ENCODE data around the gene GHR. TPM values are rescaled to one million over a fixed set of nuclear protein-coding genes. Genes with fewer than 3 reads are reported as not detected.
"Not testable (repeated sequence)": the region's sequence is repeated elsewhere in the genome, so short reads cannot be mapped to it uniquely, and the experiment has no call there.

The GHR gene
- total RNA-seq, 2 experiments from 2014 or later = not detected

DNA sequence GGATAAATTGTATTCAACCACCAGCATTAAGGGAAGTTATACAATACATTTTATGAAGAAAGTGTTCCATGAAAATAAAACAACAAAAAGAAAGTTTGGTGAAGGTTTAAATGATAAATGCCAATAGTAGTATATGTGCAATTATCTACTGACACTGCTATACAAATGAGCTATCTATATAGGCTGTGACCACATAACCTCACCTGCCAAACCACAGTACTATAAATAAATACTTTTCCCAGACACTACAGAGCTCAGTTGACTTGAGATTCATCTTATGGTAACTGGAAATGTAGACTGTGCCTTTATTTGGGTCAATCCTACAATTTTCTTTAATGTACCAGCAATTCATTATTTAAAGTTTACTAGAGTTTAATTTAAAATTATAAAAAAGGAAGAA is 252.4 kb downstream of the GHR start:
- intact Hi-C loops (cut with micrococcal nuclease) = no loop called here
- peaks cover 1% of the 10 kb centered on the region for H3K27me3 Mint-ChIP-seq
- H3K9me3 Mint-ChIP-seq = no peaks in the 10 kb centered on the region
- ChIA-PET POLR2A (no interaction called here), CTCF (interaction anchor here (0.9 to 1.4 kb wide), 2 partner anchors 92 to 157 kb away, joined by 3 read pairs; no protein-coding TSS in a partner anchor)
- H3K36me3 Mint-ChIP-seq (ENCODE audit: low read depth) = no peaks in the 10 kb centered on the region
- DNase-seq (no peak), ATAC-seq (no peak)
- TF ChIP-seq, protein P1, sequence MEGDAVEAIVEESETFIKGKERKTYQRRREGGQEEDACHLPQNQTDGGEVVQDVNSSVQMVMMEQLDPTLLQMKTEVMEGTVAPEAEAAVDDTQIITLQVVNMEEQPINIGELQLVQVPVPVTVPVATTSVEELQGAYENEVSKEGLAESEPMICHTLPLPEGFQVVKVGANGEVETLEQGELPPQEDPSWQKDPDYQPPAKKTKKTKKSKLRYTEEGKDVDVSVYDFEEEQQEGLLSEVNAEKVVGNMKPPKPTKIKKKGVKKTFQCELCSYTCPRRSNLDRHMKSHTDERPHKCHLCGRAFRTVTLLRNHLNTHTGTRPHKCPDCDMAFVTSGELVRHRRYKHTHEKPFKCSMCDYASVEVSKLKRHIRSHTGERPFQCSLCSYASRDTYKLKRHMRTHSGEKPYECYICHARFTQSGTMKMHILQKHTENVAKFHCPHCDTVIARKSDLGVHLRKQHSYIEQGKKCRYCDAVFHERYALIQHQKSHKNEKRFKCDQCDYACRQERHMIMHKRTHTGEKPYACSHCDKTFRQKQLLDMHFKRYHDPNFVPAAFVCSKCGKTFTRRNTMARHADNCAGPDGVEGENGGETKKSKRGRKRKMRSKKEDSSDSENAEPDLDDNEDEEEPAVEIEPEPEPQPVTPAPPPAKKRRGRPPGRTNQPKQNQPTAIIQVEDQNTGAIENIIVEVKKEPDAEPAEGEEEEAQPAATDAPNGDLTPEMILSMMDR (IDR thresholded peaks at IDR 0.05) = no peak
- no peaks in the 10 kb centered on the region for H3K4me1 Mint-ChIP-seq (ENCODE audit: low read depth)
- H3K27ac Mint-ChIP-seq = no peak overlapping the region
- no peak overlapping the region for H3K4me3 Mint-ChIP-seq

DNA sequence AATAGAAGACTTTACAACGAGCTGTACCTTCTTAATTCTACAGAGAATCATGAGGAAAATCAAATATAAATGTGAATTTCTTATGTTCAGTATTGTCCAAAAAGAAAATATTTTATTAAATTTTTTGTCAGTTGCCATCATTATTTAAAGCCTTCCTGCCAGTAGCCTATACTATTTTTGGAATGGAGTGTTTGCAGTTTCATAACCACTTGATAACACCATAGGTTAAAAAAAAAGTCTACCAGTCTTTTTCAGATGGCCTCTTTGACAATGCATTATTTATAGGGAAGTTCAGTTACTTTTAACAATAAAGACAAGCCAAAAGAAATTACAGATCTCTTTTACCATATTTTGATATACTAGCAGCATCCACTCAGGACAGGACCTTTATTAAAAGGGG is 253.1 kb downstream of the GHR start:
- ChIA-PET CTCF (interaction anchor here (1.4 kb wide), 1 partner anchor 91 kb away, joined by 3 read pairs; no protein-coding TSS in a partner anchor), POLR2A (no interaction called here)
- DNase-seq (no peak), ATAC-seq (no peak)
- no peaks in the 10 kb centered on the region for H3K4me1 Mint-ChIP-seq (ENCODE audit: low read depth)
- no peaks in the 10 kb centered on the region for H3K9me3 Mint-ChIP-seq
- TF ChIP-seq, protein P1 (IDR thresholded peaks at IDR 0.05) = no peak
- intact Hi-C loops (cut with micrococcal nuclease) = no loop called here
- no peaks in the 10 kb centered on the region for H3K27me3 Mint-ChIP-seq
- H3K27ac Mint-ChIP-seq = no peak overlapping the region
- no peaks in the 10 kb centered on the region for H3K36me3 Mint-ChIP-seq (ENCODE audit: low read depth)
- H3K4me3 Mint-ChIP-seq = no peak overlapping the region

DNA sequence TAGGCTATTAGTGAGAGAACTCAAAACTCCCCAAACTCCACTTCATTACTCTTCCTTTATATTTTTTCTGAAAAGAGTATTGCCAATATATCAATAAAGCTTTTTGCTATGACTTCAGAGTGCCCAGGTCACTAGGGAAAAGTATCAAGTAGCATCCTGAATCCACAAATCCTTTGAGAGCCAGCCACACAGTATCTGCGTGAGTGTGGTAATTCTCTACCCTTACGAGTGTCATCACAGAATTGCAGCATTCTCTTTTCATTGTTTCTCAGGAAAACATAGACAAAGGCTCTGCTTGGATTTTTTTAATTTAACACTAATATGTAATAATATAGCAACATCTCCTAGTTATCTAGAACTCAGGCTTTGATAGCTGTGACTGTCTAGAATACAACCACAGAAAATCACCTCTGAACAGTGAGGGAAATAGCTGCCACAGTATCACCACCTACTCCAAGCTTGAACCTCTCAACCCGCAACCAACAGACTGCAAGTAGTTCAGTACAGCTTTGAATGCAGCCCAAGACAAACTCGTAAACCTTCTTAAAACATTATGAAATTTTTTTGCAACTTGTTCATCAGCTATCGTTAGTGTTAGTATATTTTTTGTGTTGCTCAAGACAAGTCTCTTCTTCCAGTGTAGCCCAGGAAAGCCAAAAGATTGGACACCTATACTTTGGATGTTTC is 254.1 kb downstream of the GHR start:
- DNase-seq = no peak
- ATAC-seq = no peak
- intact Hi-C loops (cut with micrococcal nuclease) = no loop called here
- ChIA-PET POLR2A (no interaction called here), CTCF (no interaction called here)
- H3K9me3 Mint-ChIP-seq = peaks cover 1% of the 10 kb centered on the region
- TF ChIP-seq, protein P1 (IDR thresholded peaks at IDR 0.05) = no peak
- H3K4me1 Mint-ChIP-seq (ENCODE audit: low read depth) = no peaks in the 10 kb centered on the region
- H3K36me3 Mint-ChIP-seq (ENCODE audit: low read depth) = no peaks in the 10 kb centered on the region
- no peak overlapping the region for H3K4me3 Mint-ChIP-seq
- H3K27ac Mint-ChIP-seq = no peak overlapping the region
- H3K27me3 Mint-ChIP-seq = no peaks in the 10 kb centered on the region

DNA sequence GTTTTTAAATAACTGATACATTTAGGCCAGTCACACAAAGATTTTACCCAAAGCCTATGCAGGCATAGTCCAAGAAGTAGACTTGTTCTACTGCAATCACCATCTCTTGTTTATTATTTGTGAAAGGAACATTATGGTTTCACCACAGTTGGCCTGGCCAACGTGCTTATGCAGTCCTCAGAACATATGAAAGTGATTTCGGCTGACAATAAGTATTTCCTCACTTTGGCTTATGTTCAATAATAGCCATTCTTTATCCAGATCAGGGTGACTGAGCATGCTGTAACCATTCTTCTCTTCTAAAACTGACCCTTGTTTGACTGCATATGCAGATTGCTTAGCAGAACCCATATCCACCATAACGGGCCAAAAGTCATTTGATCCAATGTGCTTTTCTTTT is 256.8 kb downstream of the GHR start:
- Mint-ChIP-seq H3K27me3 (no peaks in the 10 kb centered on the region), H3K4me3 (no peak overlapping the region), H3K36me3 (ENCODE audit: low read depth) (no peaks in the 10 kb centered on the region), H3K4me1 (ENCODE audit: low read depth) (no peaks in the 10 kb centered on the region), H3K27ac (no peak overlapping the region), H3K9me3 (peaks cover 3% of the 10 kb centered on the region)
- DNase-seq (no peak), ATAC-seq (no peak)
- intact Hi-C loops (cut with micrococcal nuclease) = no loop called here
- POLR2A ChIA-PET = no interaction called here
- CTCF ChIA-PET = no interaction called here
- TF ChIP-seq, protein P1 (IDR thresholded peaks at IDR 0.05) = no peak

DNA sequence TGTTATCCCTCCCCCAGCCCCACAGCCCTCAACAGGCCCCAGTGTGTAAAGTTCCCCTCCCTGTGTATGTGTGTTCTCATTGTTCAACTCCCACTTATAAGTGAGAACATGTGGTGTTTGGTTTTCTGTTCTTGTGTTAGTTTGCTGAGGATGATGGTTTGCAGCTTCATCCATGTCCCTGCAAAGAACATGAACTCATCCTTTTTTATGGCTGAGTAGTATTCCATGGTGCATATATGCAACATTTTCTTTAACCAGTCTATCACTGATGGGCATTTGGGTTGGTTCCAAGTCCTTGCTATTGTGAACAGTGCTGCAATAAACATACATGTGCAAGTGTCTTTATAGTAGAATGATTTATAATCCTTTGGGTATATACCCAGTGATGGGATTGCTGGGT is 261.8 kb downstream of the GHR start:
- CTCF ChIA-PET; intact Hi-C loops (cut with micrococcal nuclease); POLR2A ChIA-PET; H3K4me1 Mint-ChIP-seq (ENCODE audit: low read depth); H3K9me3 Mint-ChIP-seq; H3K4me3 Mint-ChIP-seq; ATAC-seq; H3K27ac Mint-ChIP-seq; DNase-seq; H3K36me3 Mint-ChIP-seq (ENCODE audit: low read depth); H3K27me3 Mint-ChIP-seq: not testable (repeated sequence)

Measured in activated CD8-positive, alpha-beta T cell treated with anti-CD3 and anti-CD28 coated beads for 36 hours (primary cell).